ENCODE data around the gene GRIK5. TPM values are rescaled to one million over a fixed set of nuclear protein-coding genes. Genes with fewer than 3 reads are reported as not detected.

GRIK5 gene
- total RNA-seq, 1 experiment from 2014 or later: not detected

- no peaks in the 10 kb centered on the region for H3K9me3 ChIP-seq
- no peak overlapping the region for H3K4me3 ChIP-seq
- DNase-seq: peak; percentile 40
- H3K36me3 ChIP-seq: peaks cover 22% of the 10 kb centered on the region
- H3K27me3 ChIP-seq: no peaks in the 10 kb centered on the region
These were observed 17.0 kb upstream of the GRIK5 start for GRCh38 chr19:42086770-42087550.

- no peak overlapping the region for H3K4me3 ChIP-seq
- no peak for DNase-seq
- no peaks in the 10 kb centered on the region for H3K27me3 ChIP-seq
- peaks cover 29% of the 10 kb centered on the region for H3K36me3 ChIP-seq
- no peaks in the 10 kb centered on the region for H3K9me3 ChIP-seq
These were observed 16.3 kb upstream of the GRIK5 start for GRCh38 chr19:42086188-42086736.

- H3K4me3 ChIP-seq: no peak overlapping the region
- DNase-seq: no peak
These were observed 13.5 kb upstream of the GRIK5 start for GRCh38 chr19:42083537-42083936.

GRCh38 chr19:42081584-42082203 lies 11.7 kb upstream of the GRIK5 start:
- DNase-seq: no peak
- Histone ChIP-seq H3K27me3 (no peaks in the 10 kb centered on the region), H3K36me3 (peaks cover 71% of the 10 kb centered on the region), H3K4me3 (no peak overlapping the region), H3K9me3 (no peaks in the 10 kb centered on the region)

More at GRCh38 chr19:42083537-42083936, 13.5 kb upstream of the GRIK5 start:
- H3K36me3 ChIP-seq: peaks cover 56% of the 10 kb centered on the region
- H3K9me3 ChIP-seq: no peaks in the 10 kb centered on the region
- no peaks in the 10 kb centered on the region for H3K27me3 ChIP-seq

GRCh38 chr19:42080764-42081375 lies 10.9 kb upstream of the GRIK5 start:
- no peaks in the 10 kb centered on the region for H3K27me3 ChIP-seq
- no peak for DNase-seq
- no peaks in the 10 kb centered on the region for H3K9me3 ChIP-seq
- H3K36me3 ChIP-seq: peaks cover 71% of the 10 kb centered on the region
- no peak overlapping the region for H3K4me3 ChIP-seq

GRCh38 chr19:42079886-42080763 lies 10.1 kb upstream of the GRIK5 start:
- Histone ChIP-seq H3K36me3 (peaks cover 71% of the 10 kb centered on the region), H3K9me3 (no peaks in the 10 kb centered on the region), H3K4me3 (no peak overlapping the region), H3K27me3 (no peaks in the 10 kb centered on the region)
- DNase-seq: no peak

GRCh38 chr19:42079276-42079669 lies 9.3 kb upstream of the GRIK5 start:
- peaks cover 70% of the 10 kb centered on the region for H3K36me3 ChIP-seq

GRCh38 chr19:42078538-42079275 lies 8.7 kb upstream of the GRIK5 start:
- Histone ChIP-seq H3K9me3 (no peaks in the 10 kb centered on the region), H3K4me3 (no peak overlapping the region), H3K27me3 (no peaks in the 10 kb centered on the region), H3K36me3 (peaks cover 64% of the 10 kb centered on the region)
- DNase-seq: no peak

More at GRCh38 chr19:42079276-42079669, 9.3 kb upstream of the GRIK5 start:
- no peaks in the 10 kb centered on the region for H3K9me3 ChIP-seq
- no peak for DNase-seq
- no peaks in the 10 kb centered on the region for H3K27me3 ChIP-seq
- H3K4me3 ChIP-seq: no peak overlapping the region

- no peak for DNase-seq
- Histone ChIP-seq H3K4me3 (peak overlapping the region; percentile 71; the same call in 1 of the 2 replicates), H3K9me3 (no peaks in the 10 kb centered on the region), H3K27me3 (no peaks in the 10 kb centered on the region), H3K36me3 (peaks cover 59% of the 10 kb centered on the region)
These were observed 8.1 kb upstream of the GRIK5 start for GRCh38 chr19:42078058-42078457.

GRCh38 chr19:42076380-42076944 lies 6.5 kb upstream of the GRIK5 start:
- Histone ChIP-seq H3K9me3 (no peaks in the 10 kb centered on the region), H3K36me3 (peaks cover 44% of the 10 kb centered on the region), H3K27me3 (no peaks in the 10 kb centered on the region), H3K4me3 (peak overlapping the region; percentile 71)
- no peak for DNase-seq

GRCh38 chr19:42075616-42076379 lies 5.8 kb upstream of the GRIK5 start, which contains the start of gene ZNF574:
Gene ZNF574 (plus strand): TSS chr19:42076166. CDS start chr19:42078607, 2,441 bp downstream.
- Histone ChIP-seq H3K9me3 (no peaks in the 10 kb centered on the region), H3K4me3 (peak within 1 kb of the TSS; percentile 71), H3K27me3 (no peaks in the 10 kb centered on the region), H3K36me3 (peaks cover 37% of the 10 kb centered on the region)
- peak; percentile 99 for DNase-seq

GRCh38 chr19:42075364-42075615 lies 5.3 kb upstream of the GRIK5 start:
- Histone ChIP-seq H3K9me3 (no peaks in the 10 kb centered on the region), H3K36me3 (peaks cover 32% of the 10 kb centered on the region)

GRCh38 chr19:42074513-42075363 lies 4.7 kb upstream of the GRIK5 start:
- Histone ChIP-seq H3K4me3 (peak overlapping the region; percentile 71), H3K27me3 (no peaks in the 10 kb centered on the region), H3K36me3 (peaks cover 27% of the 10 kb centered on the region), H3K9me3 (no peaks in the 10 kb centered on the region)
- peak; percentile 45 for DNase-seq

More at GRCh38 chr19:42075364-42075615, 5.3 kb upstream of the GRIK5 start:
- Histone ChIP-seq H3K27me3 (no peaks in the 10 kb centered on the region), H3K4me3 (peak overlapping the region; percentile 71)
- no peak for DNase-seq

GRCh38 chr19:42071247-42071646 lies 1.2 kb upstream of the GRIK5 start:
- DNase-seq: no peak
- no peak overlapping the region for H3K4me3 ChIP-seq
- no peaks in the 10 kb centered on the region for H3K9me3 ChIP-seq
- peaks cover 12% of the 10 kb centered on the region for H3K27me3 ChIP-seq
- no peaks in the 10 kb centered on the region for H3K36me3 ChIP-seq
